OCI-LY3 (cell line): ENCODE results near the gene CCDC3.

Source experiments
- EZH2phosphoT487 ChIP-seq: fragments of 200-600 bp; shearing (Covaris generic); IDR thresholded peaks from 2 replicates; pipeline ENCODE4 v1.6.1; 2018; ENCODE audit warnings: antibody characterized with exemption, mixed run types, low read depth
- TF ChIP-seq, protein P1 (sequence below): fragments of 200-600, 300-600 bp; sonication (generic); IDR thresholded peaks from 2 replicates; pipeline ENCODE4 v1.5.1; 2014; ENCODE audit warnings: antibody characterized with exemption, low read length, low read depth

- TF ChIP-seq, protein P1, sequence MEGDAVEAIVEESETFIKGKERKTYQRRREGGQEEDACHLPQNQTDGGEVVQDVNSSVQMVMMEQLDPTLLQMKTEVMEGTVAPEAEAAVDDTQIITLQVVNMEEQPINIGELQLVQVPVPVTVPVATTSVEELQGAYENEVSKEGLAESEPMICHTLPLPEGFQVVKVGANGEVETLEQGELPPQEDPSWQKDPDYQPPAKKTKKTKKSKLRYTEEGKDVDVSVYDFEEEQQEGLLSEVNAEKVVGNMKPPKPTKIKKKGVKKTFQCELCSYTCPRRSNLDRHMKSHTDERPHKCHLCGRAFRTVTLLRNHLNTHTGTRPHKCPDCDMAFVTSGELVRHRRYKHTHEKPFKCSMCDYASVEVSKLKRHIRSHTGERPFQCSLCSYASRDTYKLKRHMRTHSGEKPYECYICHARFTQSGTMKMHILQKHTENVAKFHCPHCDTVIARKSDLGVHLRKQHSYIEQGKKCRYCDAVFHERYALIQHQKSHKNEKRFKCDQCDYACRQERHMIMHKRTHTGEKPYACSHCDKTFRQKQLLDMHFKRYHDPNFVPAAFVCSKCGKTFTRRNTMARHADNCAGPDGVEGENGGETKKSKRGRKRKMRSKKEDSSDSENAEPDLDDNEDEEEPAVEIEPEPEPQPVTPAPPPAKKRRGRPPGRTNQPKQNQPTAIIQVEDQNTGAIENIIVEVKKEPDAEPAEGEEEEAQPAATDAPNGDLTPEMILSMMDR = no peak
- no peak for TF ChIP-seq EZH2phosphoT487
These were observed 19.9 kb downstream of the CCDC3 start for GRCh38 chr10:12981570-12981969.
